ENCODE data around the gene PRSS27. TPM values are rescaled to one million over a fixed set of nuclear protein-coding genes. Genes with fewer than 3 reads are reported as not detected.

PRSS27 gene
- total and polyA plus RNA-seq, 2 donors (not counting 1 experiment from before 2014, with no cell fraction given): 0.24 to 1.2 TPM

DNA sequence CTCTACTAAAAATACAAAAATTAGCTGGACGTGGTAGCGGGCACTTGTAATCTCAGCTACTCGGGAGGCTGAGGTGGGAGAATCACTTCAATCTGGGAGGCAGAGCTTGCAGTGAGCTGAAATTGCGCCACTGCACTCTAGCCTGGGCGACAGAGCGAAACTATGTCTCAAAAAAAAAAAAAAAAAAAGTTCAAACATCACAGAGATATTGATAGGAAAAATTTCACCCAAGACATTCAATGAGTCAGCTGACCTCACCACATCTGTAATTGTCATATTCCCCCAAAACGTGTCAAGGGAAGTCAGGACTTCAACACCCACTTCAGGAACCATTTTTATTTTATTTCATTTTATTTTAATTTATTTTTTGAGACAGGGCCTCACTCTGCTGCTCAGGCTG is 8.0 kb upstream of the PRSS27 start:
- Histone ChIP-seq H4K20me1 (ENCODE audit: control insufficient read depth, extremely low read depth, insufficient read depth, low read length) (no peaks in the 10 kb centered on the region), H2AFZ (ENCODE audit: low read length) (no peak overlapping the region), H3K9ac (ENCODE audit: insufficient read depth, low read length) (no peak overlapping the region), H3K4me1 (ENCODE audit: control insufficient read depth, extremely low read depth, insufficient read depth, low read length) (no peaks in the 10 kb centered on the region), H3K27me3 (ENCODE audit: control insufficient read depth, insufficient read depth, low read length) (peaks cover 4% of the 10 kb centered on the region), H3K79me2 (ENCODE audit: control insufficient read depth, insufficient read depth, low read length) (no peaks in the 10 kb centered on the region), H3K4me2 (ENCODE audit: extremely low read depth, insufficient read depth, low read length) (no peak overlapping the region), H3K9me3 (ENCODE audit: control insufficient read depth, insufficient read depth, low read depth, low read length) (no peaks in the 10 kb centered on the region), H3K36me3 (ENCODE audit: control insufficient read depth, insufficient read depth, low read length) (no peaks in the 10 kb centered on the region), H3K4me3 (replicated peaks in 1 of 4; ENCODE audit: control extremely low read depth in 1 of 4, insufficient read depth in 1 of 4, low read depth in 3 of 4, low read length in 4 of 4) (no peak overlapping the region), H3K27ac (ENCODE audit: insufficient read depth, low read length) (no peak overlapping the region)
- no peak for DNase-seq (ENCODE audit: low read depth in 2 of 2)
- TF ChIP-seq CTCF (conservative IDR thresholded peaks at IDR 0.05 in 1 of 2, IDR thresholded peaks at IDR 0.05 in 1 of 2; ENCODE audit: low read depth in 1 of 2, low read length in 2 of 2) (no peak), EZH2 (IDR thresholded peaks at IDR 0.05; ENCODE audit: low read length, missing control alignments) (no peak)

DNA sequence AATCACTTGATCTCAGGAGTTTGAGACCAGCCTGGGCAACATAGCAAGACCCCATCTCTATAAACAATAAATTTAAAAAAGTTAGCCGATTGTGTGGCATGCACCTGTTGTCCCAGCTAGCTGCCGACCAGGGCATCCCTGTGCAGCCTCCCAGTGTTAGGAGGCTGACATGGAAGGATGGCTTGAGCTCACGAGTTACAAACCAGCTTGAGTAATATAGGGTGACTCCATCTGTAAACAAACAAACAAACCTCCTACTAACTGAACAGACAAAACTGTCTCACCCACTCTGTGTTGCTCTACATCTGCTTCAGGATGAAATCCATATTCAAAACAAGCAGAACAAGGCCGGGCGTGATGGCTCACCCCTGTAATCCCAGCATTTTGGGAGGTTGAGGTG is 6.9 kb upstream of the PRSS27 start:
- no peak for TF ChIP-seq CTCF (conservative IDR thresholded peaks at IDR 0.05 in 1 of 2, IDR thresholded peaks at IDR 0.05 in 1 of 2; ENCODE audit: low read depth in 1 of 2, low read length in 2 of 2)
- no peak for TF ChIP-seq EZH2 (IDR thresholded peaks at IDR 0.05; ENCODE audit: low read length, missing control alignments)
- no peak for DNase-seq (ENCODE audit: low read depth in 2 of 2)
- H2AFZ ChIP-seq (ENCODE audit: low read length): no peak overlapping the region

GRCh38 chr16:2724816-2725348 is 4.9 kb upstream of the PRSS27 start:
- Histone ChIP-seq H2AFZ (ENCODE audit: low read length) (no peak overlapping the region), H3K79me2 (ENCODE audit: control insufficient read depth, insufficient read depth, low read length) (no peaks in the 10 kb centered on the region), H3K9me3 (ENCODE audit: control insufficient read depth, insufficient read depth, low read depth, low read length) (no peaks in the 10 kb centered on the region), H3K9ac (ENCODE audit: insufficient read depth, low read length) (no peak overlapping the region), H4K20me1 (ENCODE audit: control insufficient read depth, extremely low read depth, insufficient read depth, low read length) (no peaks in the 10 kb centered on the region), H3K27ac (ENCODE audit: insufficient read depth, low read length) (no peak overlapping the region), H3K27me3 (ENCODE audit: control insufficient read depth, insufficient read depth, low read length) (peaks cover 4% of the 10 kb centered on the region), H3K4me2 (ENCODE audit: extremely low read depth, insufficient read depth, low read length) (no peak overlapping the region), H3K36me3 (ENCODE audit: control insufficient read depth, insufficient read depth, low read length) (no peaks in the 10 kb centered on the region), H3K4me1 (ENCODE audit: control insufficient read depth, extremely low read depth, insufficient read depth, low read length) (no peaks in the 10 kb centered on the region), H3K4me3 (replicated peaks in 1 of 4; ENCODE audit: control extremely low read depth in 1 of 4, insufficient read depth in 1 of 4, low read depth in 3 of 4, low read length in 4 of 4) (no peak overlapping the region)
- no peak for DNase-seq (ENCODE audit: low read depth in 2 of 2)
- TF ChIP-seq EZH2 (IDR thresholded peaks at IDR 0.05; ENCODE audit: low read length, missing control alignments) (no peak), CTCF (conservative IDR thresholded peaks at IDR 0.05 in 1 of 2, IDR thresholded peaks at IDR 0.05 in 1 of 2; ENCODE audit: low read depth in 1 of 2, low read length in 2 of 2) (no peak)

More for the DNA sequence above, 6.9 kb upstream of the PRSS27 start:
- H3K79me2 ChIP-seq (ENCODE audit: control insufficient read depth, insufficient read depth, low read length): no peaks in the 10 kb centered on the region
- H3K4me3 ChIP-seq (replicated peaks in 1 of 4; ENCODE audit: control extremely low read depth in 1 of 4, insufficient read depth in 1 of 4, low read depth in 3 of 4, low read length in 4 of 4): no peak overlapping the region
- H3K9ac ChIP-seq (ENCODE audit: insufficient read depth, low read length): no peak overlapping the region
- no peaks in the 10 kb centered on the region for H3K36me3 ChIP-seq (ENCODE audit: control insufficient read depth, insufficient read depth, low read length)
- H4K20me1 ChIP-seq (ENCODE audit: control insufficient read depth, extremely low read depth, insufficient read depth, low read length): no peaks in the 10 kb centered on the region
- H3K4me2 ChIP-seq (ENCODE audit: extremely low read depth, insufficient read depth, low read length): no peak overlapping the region
- H3K9me3 ChIP-seq (ENCODE audit: control insufficient read depth, insufficient read depth, low read depth, low read length): no peaks in the 10 kb centered on the region
- peaks cover 4% of the 10 kb centered on the region for H3K27me3 ChIP-seq (ENCODE audit: control insufficient read depth, insufficient read depth, low read length)
- H3K4me1 ChIP-seq (ENCODE audit: control insufficient read depth, extremely low read depth, insufficient read depth, low read length): no peaks in the 10 kb centered on the region
- no peak overlapping the region for H3K27ac ChIP-seq (ENCODE audit: insufficient read depth, low read length)
